HEK293 (cell line): ENCODE data around the gene POU5F1.

ENCODE experiments used
- CTCF ChIA-PET: fragments of 350-600 bp; formaldehyde crosslinking; extraction: SDS; loops from one replicate; lab custom pipeline; 2021; ENCODE audit warnings: antibody characterized with exemption; lab: Yijun Ruan, JAX
- POLR2A ChIA-PET: fragments of 300-600 bp; formaldehyde crosslinking; extraction: SDS; loops from one replicate; lab custom pipeline; 2020; ENCODE audit warnings: antibody characterized with exemption, inconsistent platforms; lab: Yijun Ruan, JAX
- H3K27ac ChIP-seq: fragments of 200-500 bp; sonication (Bioruptor generic); 2 replicates; pipeline ENCODE4 v1.5.1; 2014; ENCODE audit warnings: low read depth, low read length, control low read depth, inconsistent platforms; ENCODE audit errors: extremely low read depth
- H3K36me3 ChIP-seq, 2 experiments: fragments of 200-500 bp in 1 of 2; sonication (Bioruptor generic) in 1 of 2; 1 replicate in 1 of 2; 2 replicates in 1 of 2; pipeline ENCODE4 v1.5.1; 2014 to 2017; ENCODE audit warnings: inconsistent platforms in 2 of 2, low read length in 2 of 2; ENCODE audit not compliant: control insufficient read depth in 2 of 2, insufficient read depth in 1 of 2
- H3K4me1 ChIP-seq: fragments of 200-500 bp; sonication (Bioruptor generic); 2 replicates; pipeline ENCODE4 v1.5.1; 2014; ENCODE audit warnings: mild to moderate bottlenecking, low read length, inconsistent platforms; ENCODE audit not compliant: control insufficient read depth, insufficient read depth
- H3K4me3 ChIP-seq: 2 replicates; pipeline ENCODE4 v1.5.1; 2011; ENCODE audit warnings: low read depth, mild to moderate bottlenecking, control low read depth, low read length, moderate library complexity
- H3K9me3 ChIP-seq: fragments of 200-500 bp; sonication (Bioruptor generic); 2 replicates; pipeline ENCODE4 v1.5.1; 2014; ENCODE audit warnings: low read depth, low read length, inconsistent platforms; ENCODE audit not compliant: control insufficient read depth, insufficient read depth
- KLF1 ChIP-seq: fragments of 450-650 bp; formaldehyde crosslinking; IDR thresholded peaks from 2 replicates; pipeline ENCODE4 v1.5.1; 2016; ENCODE audit warnings: missing biosample characterization, missing genetic modification characterization
- RBAK ChIP-seq: fragments of 450-650 bp; formaldehyde crosslinking; IDR thresholded peaks from 2 replicates; pipeline ENCODE4 v1.5.1; 2016; ENCODE audit warnings: missing biosample characterization, missing genetic modification characterization
- ZBTB8A ChIP-seq: fragments of 450-650 bp; formaldehyde crosslinking; IDR thresholded peaks from 2 replicates; pipeline ENCODE4 v1.5.1; 2016; ENCODE audit warnings: missing biosample characterization, missing genetic modification characterization
- ZNF146 ChIP-seq: fragments of 450-650 bp; formaldehyde crosslinking; IDR thresholded peaks from 2 replicates; pipeline ENCODE4 v1.5.1; 2016; ENCODE audit warnings: missing biosample characterization, missing genetic modification characterization
- ZNF175 ChIP-seq: fragments of 450-650 bp; formaldehyde crosslinking; IDR thresholded peaks from 2 replicates; pipeline ENCODE4 v1.5.1; 2016; ENCODE audit warnings: missing biosample characterization, missing genetic modification characterization
- ZNF274 ChIP-seq, 2 experiments: fragments of 200-500 bp in 1 of 2; fragments of 450-650 bp in 1 of 2; sonication (Bioruptor generic) in 1 of 2; formaldehyde crosslinking in 1 of 2; IDR thresholded peaks; 2 replicates each; pipeline versions ENCODE4 v1.5.1 to v1.6.1; 2014 to 2016; ENCODE audit warnings: borderline replicate concordance in 1 of 2, inconsistent platforms in 1 of 2, low read length in 1 of 2, missing biosample characterization in 1 of 2, missing genetic modification characterization in 1 of 2
- ZNF362 ChIP-seq: fragments of 450-650 bp; formaldehyde crosslinking; IDR thresholded peaks from 2 replicates; pipeline ENCODE4 v1.5.1; 2016; ENCODE audit warnings: missing biosample characterization, missing genetic modification characterization
- ZNF426 ChIP-seq: fragments of 450-650 bp; formaldehyde crosslinking; IDR thresholded peaks from 2 replicates; pipeline ENCODE4 v1.5.1; 2017; ENCODE audit warnings: missing biosample characterization, missing genetic modification characterization, mild to moderate bottlenecking, inconsistent platforms, moderate library complexity
- ZNF530 ChIP-seq: fragments of 450-650 bp; formaldehyde crosslinking; IDR thresholded peaks from 2 replicates; pipeline ENCODE4 v1.5.1; 2016; ENCODE audit warnings: low read depth, missing biosample characterization, missing genetic modification characterization
- ZNF585B ChIP-seq: fragments of 450-650 bp; formaldehyde crosslinking; IDR thresholded peaks from 2 replicates; pipeline ENCODE4 v1.5.1; 2016; ENCODE audit warnings: missing biosample characterization, missing genetic modification characterization
- ZNF670 ChIP-seq: fragments of 450-650 bp; formaldehyde crosslinking; IDR thresholded peaks from 2 replicates; pipeline ENCODE4 v1.5.1; 2016; ENCODE audit warnings: missing biosample characterization, missing genetic modification characterization, low read depth
- ZNF747 ChIP-seq: fragments of 450-650 bp; formaldehyde crosslinking; IDR thresholded peaks from 2 replicates; pipeline ENCODE4 v1.5.1; 2016; ENCODE audit warnings: missing biosample characterization, missing genetic modification characterization
- ZSCAN30 ChIP-seq: fragments of 450-650 bp; IDR thresholded peaks from 2 replicates; pipeline ENCODE4 v1.5.1; 2018; ENCODE audit warnings: missing biosample characterization, mild to moderate bottlenecking, missing genetic modification characterization, moderate library complexity
- ZSCAN5A ChIP-seq: fragments of 450-650 bp; formaldehyde crosslinking; IDR thresholded peaks from 2 replicates; pipeline ENCODE4 v1.5.1; 2016; ENCODE audit warnings: missing biosample characterization, missing genetic modification characterization
- TF ChIP-seq, protein P1 (sequence below): fragments of 450-650 bp; formaldehyde crosslinking; IDR thresholded peaks from 2 replicates; pipeline ENCODE4 v1.5.1; 2016; ENCODE audit warnings: missing biosample characterization, missing genetic modification characterization, borderline replicate concordance
- TF ChIP-seq, protein P2 (sequence below): fragments of 450-650 bp; formaldehyde crosslinking; IDR thresholded peaks from 2 replicates; pipeline ENCODE4 v1.5.1; 2016; ENCODE audit warnings: missing biosample characterization, missing genetic modification characterization
- TF ChIP-seq, protein P3 (sequence below): fragments of 450-650 bp; formaldehyde crosslinking; conservative IDR thresholded peaks from 2 replicates; pipeline ENCODE4 v1.5.1; 2016; ENCODE audit warnings: low read depth, missing biosample characterization, missing genetic modification characterization

The POU5F1 gene

DNA sequence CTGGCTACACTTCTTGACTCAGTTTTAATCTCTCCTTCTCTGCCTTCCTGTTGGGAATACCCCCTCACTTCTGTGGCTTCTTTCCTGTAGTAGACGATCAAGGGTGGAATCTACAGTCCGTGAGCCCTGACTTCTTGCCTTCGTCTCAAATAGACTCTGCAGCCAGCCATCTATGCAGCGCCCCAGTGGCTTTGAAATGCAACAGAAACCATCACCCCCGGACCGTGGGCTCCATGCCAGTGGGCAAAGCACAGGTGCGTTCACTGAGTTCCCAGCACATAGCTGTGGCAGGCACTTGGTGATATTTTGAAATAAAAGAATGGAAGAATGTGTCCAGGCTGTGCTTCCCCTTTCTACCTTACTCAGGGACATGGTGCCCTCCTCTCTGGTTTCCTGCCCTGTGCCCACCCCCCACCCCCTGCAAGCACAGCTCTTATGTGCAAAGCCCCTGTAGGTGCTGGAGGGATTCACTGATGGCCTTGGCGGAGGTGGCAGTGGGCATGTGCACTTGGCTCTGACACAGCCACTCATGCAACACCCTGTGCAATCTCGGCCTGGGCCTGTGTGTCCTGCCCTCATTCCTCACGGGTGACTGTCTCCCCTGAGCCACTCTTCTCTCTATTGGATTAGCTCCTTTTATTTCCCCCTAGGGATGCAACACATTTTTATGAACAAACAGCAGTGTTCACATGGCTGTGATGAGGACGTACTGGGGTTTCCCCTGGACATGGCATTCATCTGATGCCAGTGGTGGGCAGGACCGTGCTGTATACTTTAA lies 44.7 kb downstream of the POU5F1 start:
- Histone ChIP-seq H3K4me1 (peaks cover 10% of the 10 kb centered on the region), H3K9me3 (no peaks in the 10 kb centered on the region), H3K27ac (no peak overlapping the region), H3K36me3 (no peaks in the 10 kb centered on the region), H3K4me3 (no peak overlapping the region)
- ChIA-PET POLR2A (no interaction called here), CTCF (interaction anchor here (0.7 to 11.3 kb wide), 13 partner anchors 9 to 274 kb away, joined by 3 to 100 read pairs (median 11); partner anchors contain the start of genes C6orf15, PSORS1C1 and PSORS1C2)
- no peak for TF ChIP-seq ZBTB8A (tag by site-specific recombination)
- TF ChIP-seq ZNF274 (IDR thresholded peaks at IDR 0.05; ENCODE audit: low read length): no peak
- no peak for TF ChIP-seq ZNF274 (tag by site-specific recombination; IDR thresholded peaks at IDR 0.05; ENCODE audit: borderline replicate concordance)
- no peak for TF ChIP-seq ZSCAN5A
- no peak for TF ChIP-seq ZNF747 (tag by site-specific recombination)
- TF ChIP-seq ZNF175 (tag by site-specific recombination): no peak
- TF ChIP-seq, protein P1, sequence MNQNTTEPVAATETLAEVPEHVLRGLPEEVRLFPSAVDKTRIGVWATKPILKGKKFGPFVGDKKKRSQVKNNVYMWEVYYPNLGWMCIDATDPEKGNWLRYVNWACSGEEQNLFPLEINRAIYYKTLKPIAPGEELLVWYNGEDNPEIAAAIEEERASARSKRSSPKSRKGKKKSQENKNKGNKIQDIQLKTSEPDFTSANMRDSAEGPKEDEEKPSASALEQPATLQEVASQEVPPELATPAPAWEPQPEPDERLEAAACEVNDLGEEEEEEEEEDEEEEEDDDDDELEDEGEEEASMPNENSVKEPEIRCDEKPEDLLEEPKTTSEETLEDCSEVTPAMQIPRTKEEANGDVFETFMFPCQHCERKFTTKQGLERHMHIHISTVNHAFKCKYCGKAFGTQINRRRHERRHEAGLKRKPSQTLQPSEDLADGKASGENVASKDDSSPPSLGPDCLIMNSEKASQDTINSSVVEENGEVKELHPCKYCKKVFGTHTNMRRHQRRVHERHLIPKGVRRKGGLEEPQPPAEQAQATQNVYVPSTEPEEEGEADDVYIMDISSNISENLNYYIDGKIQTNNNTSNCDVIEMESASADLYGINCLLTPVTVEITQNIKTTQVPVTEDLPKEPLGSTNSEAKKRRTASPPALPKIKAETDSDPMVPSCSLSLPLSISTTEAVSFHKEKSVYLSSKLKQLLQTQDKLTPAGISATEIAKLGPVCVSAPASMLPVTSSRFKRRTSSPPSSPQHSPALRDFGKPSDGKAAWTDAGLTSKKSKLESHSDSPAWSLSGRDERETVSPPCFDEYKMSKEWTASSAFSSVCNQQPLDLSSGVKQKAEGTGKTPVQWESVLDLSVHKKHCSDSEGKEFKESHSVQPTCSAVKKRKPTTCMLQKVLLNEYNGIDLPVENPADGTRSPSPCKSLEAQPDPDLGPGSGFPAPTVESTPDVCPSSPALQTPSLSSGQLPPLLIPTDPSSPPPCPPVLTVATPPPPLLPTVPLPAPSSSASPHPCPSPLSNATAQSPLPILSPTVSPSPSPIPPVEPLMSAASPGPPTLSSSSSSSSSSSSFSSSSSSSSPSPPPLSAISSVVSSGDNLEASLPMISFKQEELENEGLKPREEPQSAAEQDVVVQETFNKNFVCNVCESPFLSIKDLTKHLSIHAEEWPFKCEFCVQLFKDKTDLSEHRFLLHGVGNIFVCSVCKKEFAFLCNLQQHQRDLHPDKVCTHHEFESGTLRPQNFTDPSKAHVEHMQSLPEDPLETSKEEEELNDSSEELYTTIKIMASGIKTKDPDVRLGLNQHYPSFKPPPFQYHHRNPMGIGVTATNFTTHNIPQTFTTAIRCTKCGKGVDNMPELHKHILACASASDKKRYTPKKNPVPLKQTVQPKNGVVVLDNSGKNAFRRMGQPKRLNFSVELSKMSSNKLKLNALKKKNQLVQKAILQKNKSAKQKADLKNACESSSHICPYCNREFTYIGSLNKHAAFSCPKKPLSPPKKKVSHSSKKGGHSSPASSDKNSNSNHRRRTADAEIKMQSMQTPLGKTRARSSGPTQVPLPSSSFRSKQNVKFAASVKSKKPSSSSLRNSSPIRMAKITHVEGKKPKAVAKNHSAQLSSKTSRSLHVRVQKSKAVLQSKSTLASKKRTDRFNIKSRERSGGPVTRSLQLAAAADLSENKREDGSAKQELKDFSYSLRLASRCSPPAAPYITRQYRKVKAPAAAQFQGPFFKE (tag by site-specific recombination): no peak
- TF ChIP-seq, protein P2, sequence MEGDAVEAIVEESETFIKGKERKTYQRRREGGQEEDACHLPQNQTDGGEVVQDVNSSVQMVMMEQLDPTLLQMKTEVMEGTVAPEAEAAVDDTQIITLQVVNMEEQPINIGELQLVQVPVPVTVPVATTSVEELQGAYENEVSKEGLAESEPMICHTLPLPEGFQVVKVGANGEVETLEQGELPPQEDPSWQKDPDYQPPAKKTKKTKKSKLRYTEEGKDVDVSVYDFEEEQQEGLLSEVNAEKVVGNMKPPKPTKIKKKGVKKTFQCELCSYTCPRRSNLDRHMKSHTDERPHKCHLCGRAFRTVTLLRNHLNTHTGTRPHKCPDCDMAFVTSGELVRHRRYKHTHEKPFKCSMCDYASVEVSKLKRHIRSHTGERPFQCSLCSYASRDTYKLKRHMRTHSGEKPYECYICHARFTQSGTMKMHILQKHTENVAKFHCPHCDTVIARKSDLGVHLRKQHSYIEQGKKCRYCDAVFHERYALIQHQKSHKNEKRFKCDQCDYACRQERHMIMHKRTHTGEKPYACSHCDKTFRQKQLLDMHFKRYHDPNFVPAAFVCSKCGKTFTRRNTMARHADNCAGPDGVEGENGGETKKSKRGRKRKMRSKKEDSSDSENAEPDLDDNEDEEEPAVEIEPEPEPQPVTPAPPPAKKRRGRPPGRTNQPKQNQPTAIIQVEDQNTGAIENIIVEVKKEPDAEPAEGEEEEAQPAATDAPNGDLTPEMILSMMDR (tag by site-specific recombination): no peak
- TF ChIP-seq ZNF362: no peak
- no peak for TF ChIP-seq ZSCAN30 (tag by site-specific recombination)
- no peak for TF ChIP-seq ZNF530
- TF ChIP-seq ZNF426: no peak
- TF ChIP-seq ZNF585B (tag by site-specific recombination): no peak
- no peak for TF ChIP-seq ZNF146 (tag by site-specific recombination)
- no peak for TF ChIP-seq ZNF670 (tag by site-specific recombination)
- no peak for TF ChIP-seq RBAK (tag by site-specific recombination)
- TF ChIP-seq, protein P3, sequence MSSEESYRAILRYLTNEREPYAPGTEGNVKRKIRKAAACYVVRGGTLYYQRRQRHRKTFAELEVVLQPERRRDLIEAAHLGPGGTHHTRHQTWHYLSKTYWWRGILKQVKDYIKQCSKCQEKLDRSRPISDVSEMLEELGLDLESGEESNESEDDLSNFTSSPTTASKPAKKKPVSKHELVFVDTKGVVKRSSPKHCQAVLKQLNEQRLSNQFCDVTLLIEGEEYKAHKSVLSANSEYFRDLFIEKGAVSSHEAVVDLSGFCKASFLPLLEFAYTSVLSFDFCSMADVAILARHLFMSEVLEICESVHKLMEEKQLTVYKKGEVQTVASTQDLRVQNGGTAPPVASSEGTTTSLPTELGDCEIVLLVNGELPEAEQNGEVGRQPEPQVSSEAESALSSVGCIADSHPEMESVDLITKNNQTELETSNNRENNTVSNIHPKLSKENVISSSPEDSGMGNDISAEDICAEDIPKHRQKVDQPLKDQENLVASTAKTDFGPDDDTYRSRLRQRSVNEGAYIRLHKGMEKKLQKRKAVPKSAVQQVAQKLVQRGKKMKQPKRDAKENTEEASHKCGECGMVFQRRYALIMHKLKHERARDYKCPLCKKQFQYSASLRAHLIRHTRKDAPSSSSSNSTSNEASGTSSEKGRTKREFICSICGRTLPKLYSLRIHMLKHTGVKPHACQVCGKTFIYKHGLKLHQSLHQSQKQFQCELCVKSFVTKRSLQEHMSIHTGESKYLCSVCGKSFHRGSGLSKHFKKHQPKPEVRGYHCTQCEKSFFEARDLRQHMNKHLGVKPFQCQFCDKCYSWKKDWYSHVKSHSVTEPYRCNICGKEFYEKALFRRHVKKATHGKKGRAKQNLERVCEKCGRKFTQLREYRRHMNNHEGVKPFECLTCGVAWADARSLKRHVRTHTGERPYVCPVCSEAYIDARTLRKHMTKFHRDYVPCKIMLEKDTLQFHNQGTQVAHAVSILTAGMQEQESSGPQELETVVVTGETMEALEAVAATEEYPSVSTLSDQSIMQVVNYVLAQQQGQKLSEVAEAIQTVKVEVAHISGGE (tag by site-specific recombination): no peak
- TF ChIP-seq KLF1: no peak
